ENCODE results near the gene SLC35F6.

SLC35F6 gene

GRCh38 chr2:26772064-26773001 is 8.2 kb downstream of the SLC35F6 start:
- TF ChIP-seq, protein P1, sequence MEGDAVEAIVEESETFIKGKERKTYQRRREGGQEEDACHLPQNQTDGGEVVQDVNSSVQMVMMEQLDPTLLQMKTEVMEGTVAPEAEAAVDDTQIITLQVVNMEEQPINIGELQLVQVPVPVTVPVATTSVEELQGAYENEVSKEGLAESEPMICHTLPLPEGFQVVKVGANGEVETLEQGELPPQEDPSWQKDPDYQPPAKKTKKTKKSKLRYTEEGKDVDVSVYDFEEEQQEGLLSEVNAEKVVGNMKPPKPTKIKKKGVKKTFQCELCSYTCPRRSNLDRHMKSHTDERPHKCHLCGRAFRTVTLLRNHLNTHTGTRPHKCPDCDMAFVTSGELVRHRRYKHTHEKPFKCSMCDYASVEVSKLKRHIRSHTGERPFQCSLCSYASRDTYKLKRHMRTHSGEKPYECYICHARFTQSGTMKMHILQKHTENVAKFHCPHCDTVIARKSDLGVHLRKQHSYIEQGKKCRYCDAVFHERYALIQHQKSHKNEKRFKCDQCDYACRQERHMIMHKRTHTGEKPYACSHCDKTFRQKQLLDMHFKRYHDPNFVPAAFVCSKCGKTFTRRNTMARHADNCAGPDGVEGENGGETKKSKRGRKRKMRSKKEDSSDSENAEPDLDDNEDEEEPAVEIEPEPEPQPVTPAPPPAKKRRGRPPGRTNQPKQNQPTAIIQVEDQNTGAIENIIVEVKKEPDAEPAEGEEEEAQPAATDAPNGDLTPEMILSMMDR (IDR thresholded peaks at IDR 0.05; ENCODE audit: low read length, missing control alignments) = no peak
- DNase-seq (ENCODE audit: low read depth) = peak; percentile 78
- H3K4me3 ChIP-seq (replicated peaks; ENCODE audit: low read depth, low read length) = no peak overlapping the region

GRCh38 chr2:26776195-26776800 is 12.2 kb downstream of the SLC35F6 start:
- H3K4me3 ChIP-seq (replicated peaks; ENCODE audit: low read depth, low read length) = no peak overlapping the region
- TF ChIP-seq, protein P1 (IDR thresholded peaks at IDR 0.05; ENCODE audit: low read length, missing control alignments) = no peak
- no peak for DNase-seq (ENCODE audit: low read depth)

DNA sequence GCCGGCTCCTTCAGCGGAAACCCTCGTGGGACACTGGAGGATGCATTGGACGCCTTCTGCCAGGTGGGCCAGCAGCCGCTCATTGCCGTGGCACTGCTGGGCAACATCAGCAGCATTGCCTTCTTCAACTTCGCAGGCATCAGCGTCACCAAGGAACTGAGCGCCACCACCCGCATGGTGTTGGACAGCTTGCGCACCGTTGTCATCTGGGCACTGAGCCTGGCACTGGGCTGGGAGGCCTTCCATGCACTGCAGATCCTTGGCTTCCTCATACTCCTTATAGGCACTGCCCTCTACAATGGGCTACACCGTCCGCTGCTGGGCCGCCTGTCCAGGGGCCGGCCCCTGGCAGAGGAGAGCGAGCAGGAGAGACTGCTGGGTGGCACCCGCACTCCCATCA is 14.0 kb downstream of the SLC35F6 start:
- TF ChIP-seq, protein P1 (IDR thresholded peaks at IDR 0.05; ENCODE audit: low read length, missing control alignments) = no peak
- DNase-seq (ENCODE audit: low read depth) = no peak

GRCh38 chr2:26778507-26778906 is 14.4 kb downstream of the SLC35F6 start:
- no peak for DNase-seq (ENCODE audit: low read depth)
- TF ChIP-seq, protein P1 (IDR thresholded peaks at IDR 0.05; ENCODE audit: low read length, missing control alignments) = no peak
- no peak overlapping the region for H3K4me3 ChIP-seq (replicated peaks; ENCODE audit: low read depth, low read length)

More for the DNA sequence above, 14.0 kb downstream of the SLC35F6 start:
- H3K4me3 ChIP-seq (replicated peaks; ENCODE audit: low read depth, low read length) = no peak overlapping the region

GRCh38 chr2:26780203-26780760 is 16.2 kb downstream of the SLC35F6 start:
- TF ChIP-seq, protein P1 (IDR thresholded peaks at IDR 0.05; ENCODE audit: low read length, missing control alignments) = no peak
- H3K4me3 ChIP-seq (replicated peaks; ENCODE audit: low read depth, low read length) = no peak overlapping the region
- no peak for DNase-seq (ENCODE audit: low read depth)

- TF ChIP-seq, protein P1 (IDR thresholded peaks at IDR 0.05; ENCODE audit: low read length, missing control alignments) = no peak
- DNase-seq (ENCODE audit: low read depth) = no peak
- H3K4me3 ChIP-seq (replicated peaks; ENCODE audit: low read depth, low read length) = no peak overlapping the region
These were observed 19.0 kb downstream of the SLC35F6 start for GRCh38 chr2:26782876-26783704.
